K562 (cell line): Measurements from ENCODE around the gene ACKR1. TPM values are rescaled to one million over a fixed set of nuclear protein-coding genes. Genes with fewer than 3 reads are reported as not detected.

ENCODE experiments used
- ERF ChIP-seq: fragments of 450-650 bp; formaldehyde crosslinking; IDR thresholded peaks from 2 replicates; pipeline ENCODE4 v1.4.0; 2020; ENCODE audit warnings: mild to moderate bottlenecking, mixed read lengths
- ETV1 ChIP-seq: fragments of 450-650 bp; conservative IDR thresholded peaks from 2 replicates; pipeline ENCODE4 v1.6.1; 2016; ENCODE audit warnings: missing genetic modification characterization, control low read depth, low read depth, missing compliant biosample characterization
- MEF2D ChIP-seq: conservative IDR thresholded peaks from 2 replicates; pipeline ENCODE4 v1.6.1; 2016; ENCODE audit warnings: low read depth, missing genetic modification characterization, missing compliant biosample characterization
- SIRT6 ChIP-seq: IDR thresholded peaks from one replicate; pipeline ENCODE4 v1.6.1; 2012; ENCODE audit warnings: low read depth, mild to moderate bottlenecking, control low read depth, inconsistent platforms, low read length, moderate library complexity
- YY1 ChIP-seq, 3 experiments: IDR thresholded peaks; 2 replicates each; pipeline ENCODE4 v1.6.1; 2011; ENCODE audit warnings: low read length in 2 of 3, mild to moderate bottlenecking in 2 of 3, moderate library complexity in 2 of 3, borderline replicate concordance in 1 of 3, control low read depth in 1 of 3, low read depth in 1 of 3; ENCODE audit not compliant: insufficient read depth in 3 of 3, insufficient replicate concordance in 2 of 3, control insufficient read depth in 1 of 3, insufficient read length in 1 of 3; ENCODE audit errors: extremely low read depth in 1 of 3
- ZBTB40 ChIP-seq, 2 experiments: fragments of 450-650 bp in 1 of 2; sonication (generic) in 1 of 2; formaldehyde crosslinking in 1 of 2; IDR thresholded peaks; 2 replicates each; pipeline versions ENCODE4 v1.7.1 to v1.9.0; 2016 to 2022; ENCODE audit warnings: inconsistent platforms in 1 of 2, mild to moderate bottlenecking in 1 of 2, missing genetic modification reagents in 1 of 2
- ZNF586 ChIP-seq: fragments of 450-650 bp; formaldehyde crosslinking; conservative IDR thresholded peaks from 2 replicates; pipeline ENCODE4 v1.4.0; 2020; ENCODE audit warnings: mild to moderate bottlenecking, moderate library complexity
- polyA plus RNA-seq, 8 experiments: library from polyadenylated mRNA; depleted of rRNA in 4 of 8; stranded (reverse) in 5 of 8; unstranded in 3 of 8; fragments of >200 nt; fragmentation: Nextera tagmentation in 2 of 8; fragmentation: Illumina TruSeq in 1 of 8; extraction: Ambion mirVana in 2 of 8; extraction: Trizol in 1 of 8; gene quantifications; 2 replicates each; pipeline versions ENCODE4 v1.2.1 to v1.2.3, GENCODE V29; 2011 to 2014; ENCODE audit warnings: inconsistent platforms in 1 of 8, missing spikeins in 1 of 8
- total RNA-seq, 7 experiments: library from RNA; depleted of rRNA in 6 of 7; stranded (reverse); fragments of >200 nt in 6 of 7; fragmentation: Illumina TruSeq in 2 of 7; extraction: Trizol in 2 of 7; gene quantifications; 2 replicates each; pipeline versions ENCODE4 v1.2.1 to v1.2.3, GENCODE V29; 2011 to 2021; ENCODE audit warnings: low replicate concordance in 1 of 7
- TF ChIP-seq, protein P1 (sequence below): fragments of 450-650 bp; conservative IDR thresholded peaks from 2 replicates; pipeline ENCODE4 v1.6.1; 2016; ENCODE audit warnings: missing genetic modification characterization, low read depth, mild to moderate bottlenecking, control low read depth, missing compliant biosample characterization
- TF ChIP-seq, protein P2 (sequence below): fragments of 450-650 bp; IDR thresholded peaks from 2 replicates; pipeline ENCODE4 v1.6.1; 2016; ENCODE audit warnings: mild to moderate bottlenecking
- TF ChIP-seq, protein P3 (sequence below): fragments of 250-450 bp; sonication (Bioruptor Pico); IDR thresholded peaks from 2 replicates; pipeline ENCODE4 v1.4.0; 2020; ENCODE audit warnings: mild to moderate bottlenecking, moderate library complexity

ACKR1 gene
- total and polyA plus RNA-seq, 9 of the 15 experiments (the other 6 are each of a cell fraction or from before 2014, with no cell fraction given): 0.07 to 0.64 (median 0.18) TPM

- TF ChIP-seq, protein P1, sequence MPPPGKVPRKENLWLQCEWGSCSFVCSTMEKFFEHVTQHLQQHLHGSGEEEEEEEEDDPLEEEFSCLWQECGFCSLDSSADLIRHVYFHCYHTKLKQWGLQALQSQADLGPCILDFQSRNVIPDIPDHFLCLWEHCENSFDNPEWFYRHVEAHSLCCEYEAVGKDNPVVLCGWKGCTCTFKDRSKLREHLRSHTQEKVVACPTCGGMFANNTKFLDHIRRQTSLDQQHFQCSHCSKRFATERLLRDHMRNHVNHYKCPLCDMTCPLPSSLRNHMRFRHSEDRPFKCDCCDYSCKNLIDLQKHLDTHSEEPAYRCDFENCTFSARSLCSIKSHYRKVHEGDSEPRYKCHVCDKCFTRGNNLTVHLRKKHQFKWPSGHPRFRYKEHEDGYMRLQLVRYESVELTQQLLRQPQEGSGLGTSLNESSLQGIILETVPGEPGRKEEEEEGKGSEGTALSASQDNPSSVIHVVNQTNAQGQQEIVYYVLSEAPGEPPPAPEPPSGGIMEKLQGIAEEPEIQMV (tag): no peak
- no peak for TF ChIP-seq MEF2D
- no peak for TF ChIP-seq YY1 (IDR thresholded peaks at IDR 0.05; ENCODE audit: borderline replicate concordance in 1 of 3, control insufficient read depth in 1 of 3, extremely low read depth in 1 of 3, insufficient read depth in 3 of 3, insufficient read length in 1 of 3, insufficient replicate concordance in 2 of 3, low read depth in 1 of 3, low read length in 2 of 3)
- no peak for TF ChIP-seq SIRT6
- TF ChIP-seq ERF: no peak
- TF ChIP-seq, protein P2, sequence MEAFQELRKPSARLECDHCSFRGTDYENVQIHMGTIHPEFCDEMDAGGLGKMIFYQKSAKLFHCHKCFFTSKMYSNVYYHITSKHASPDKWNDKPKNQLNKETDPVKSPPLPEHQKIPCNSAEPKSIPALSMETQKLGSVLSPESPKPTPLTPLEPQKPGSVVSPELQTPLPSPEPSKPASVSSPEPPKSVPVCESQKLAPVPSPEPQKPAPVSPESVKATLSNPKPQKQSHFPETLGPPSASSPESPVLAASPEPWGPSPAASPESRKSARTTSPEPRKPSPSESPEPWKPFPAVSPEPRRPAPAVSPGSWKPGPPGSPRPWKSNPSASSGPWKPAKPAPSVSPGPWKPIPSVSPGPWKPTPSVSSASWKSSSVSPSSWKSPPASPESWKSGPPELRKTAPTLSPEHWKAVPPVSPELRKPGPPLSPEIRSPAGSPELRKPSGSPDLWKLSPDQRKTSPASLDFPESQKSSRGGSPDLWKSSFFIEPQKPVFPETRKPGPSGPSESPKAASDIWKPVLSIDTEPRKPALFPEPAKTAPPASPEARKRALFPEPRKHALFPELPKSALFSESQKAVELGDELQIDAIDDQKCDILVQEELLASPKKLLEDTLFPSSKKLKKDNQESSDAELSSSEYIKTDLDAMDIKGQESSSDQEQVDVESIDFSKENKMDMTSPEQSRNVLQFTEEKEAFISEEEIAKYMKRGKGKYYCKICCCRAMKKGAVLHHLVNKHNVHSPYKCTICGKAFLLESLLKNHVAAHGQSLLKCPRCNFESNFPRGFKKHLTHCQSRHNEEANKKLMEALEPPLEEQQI: no peak
- TF ChIP-seq, protein P3, sequence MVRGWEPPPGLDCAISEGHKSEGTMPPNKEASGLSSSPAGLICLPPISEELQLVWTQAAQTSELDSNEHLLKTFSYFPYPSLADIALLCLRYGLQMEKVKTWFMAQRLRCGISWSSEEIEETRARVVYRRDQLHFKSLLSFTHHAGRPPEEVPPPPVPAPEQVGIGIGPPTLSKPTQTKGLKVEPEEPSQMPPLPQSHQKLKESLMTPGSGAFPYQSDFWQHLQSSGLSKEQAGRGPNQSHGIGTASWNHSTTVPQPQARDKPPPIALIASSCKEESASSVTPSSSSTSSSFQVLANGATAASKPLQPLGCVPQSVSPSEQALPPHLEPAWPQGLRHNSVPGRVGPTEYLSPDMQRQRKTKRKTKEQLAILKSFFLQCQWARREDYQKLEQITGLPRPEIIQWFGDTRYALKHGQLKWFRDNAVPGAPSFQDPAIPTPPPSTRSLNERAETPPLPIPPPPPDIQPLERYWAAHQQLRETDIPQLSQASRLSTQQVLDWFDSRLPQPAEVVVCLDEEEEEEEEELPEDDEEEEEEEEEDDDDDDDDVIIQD (CRISPR knock-in tag): no peak
- TF ChIP-seq ETV1: no peak
- TF ChIP-seq ZBTB40 (IDR thresholded peaks at IDR 0.05): no peak
- no peak for TF ChIP-seq ZBTB40 (CRISPR knock-in tag; IDR thresholded peaks at IDR 0.05)
- TF ChIP-seq ZNF586 (CRISPR knock-in tag): no peak
Observed at GRCh38 chr1:159211331-159212136, 6.9 kb downstream of the ACKR1 start (continued).
